Ishikawa (cell line): ENCODE measurements around the gene CELF2.

Experiments used
- CEBPB ChIP-seq: IDR thresholded peaks from 2 replicates; pipeline ENCODE4 v1.6.1; 2012
- CREB1 ChIP-seq: IDR thresholded peaks from 2 replicates; pipeline ENCODE4 v1.6.1; 2012; ENCODE audit warnings: low read depth
- EGR1 ChIP-seq: IDR thresholded peaks from 2 replicates; pipeline ENCODE4 v1.6.1; 2012
- EP300 ChIP-seq: IDR thresholded peaks from 2 replicates; pipeline ENCODE4 v1.6.1; 2012; ENCODE audit warnings: borderline replicate concordance
- FOXM1 ChIP-seq: IDR thresholded peaks from 2 replicates; pipeline ENCODE4 v1.6.1; 2012; ENCODE audit warnings: low read depth, borderline replicate concordance
- MAX ChIP-seq: IDR thresholded peaks from 2 replicates; pipeline ENCODE4 v1.6.1; 2012
- NFIC ChIP-seq: IDR thresholded peaks from 2 replicates; pipeline ENCODE4 v1.6.1; 2012
- RAD21 ChIP-seq: IDR thresholded peaks from 2 replicates; pipeline ENCODE4 v1.6.1; 2012; ENCODE audit warnings: low read depth
- REST ChIP-seq: IDR thresholded peaks from 2 replicates; pipeline ENCODE4 v1.6.1; 2012; ENCODE audit warnings: low read depth, mild to moderate bottlenecking
- TAF1 ChIP-seq: IDR thresholded peaks from 2 replicates; pipeline ENCODE4 v1.6.1; 2012; ENCODE audit warnings: low read depth, mild to moderate bottlenecking
- TCF12 ChIP-seq: IDR thresholded peaks from 2 replicates; pipeline ENCODE4 v1.6.1; 2012; ENCODE audit warnings: low read depth
- TEAD4 ChIP-seq: IDR thresholded peaks from 2 replicates; pipeline ENCODE4 v1.6.1; 2012
- USF1 ChIP-seq: IDR thresholded peaks from 2 replicates; pipeline ENCODE4 v1.6.1; 2012
- YY1 ChIP-seq: IDR thresholded peaks from 2 replicates; pipeline ENCODE4 v1.6.1; 2012; ENCODE audit warnings: low read depth
- ZBTB7A ChIP-seq: IDR thresholded peaks from 2 replicates; pipeline ENCODE4 v1.6.1; 2012; ENCODE audit warnings: low read depth

CELF2 gene

GRCh38 chr10:11193001-11193551, 175.4 kb downstream of the CELF2 start:
- TF ChIP-seq USF1 (no peak), TEAD4 (no peak), ZBTB7A (no peak), CEBPB (no peak), CREB1 (no peak), YY1 (no peak), EP300 (no peak), NFIC (no peak), TCF12 (no peak), RAD21 (no peak), TAF1 (no peak)

GRCh38 chr10:11194859-11195586, 177.4 kb downstream of the CELF2 start:
- TF ChIP-seq EGR1 (no peak), CEBPB (no peak), NFIC (no peak), RAD21 (no peak), TAF1 (no peak), CREB1 (no peak)

- no peak for TF ChIP-seq YY1
- TF ChIP-seq EP300: no peak
- no peak for TF ChIP-seq USF1
Measured at GRCh38 chr10:11195623-11196022, 178.0 kb downstream of the CELF2 start.

- no peak for TF ChIP-seq TEAD4
- no peak for TF ChIP-seq TCF12
- TF ChIP-seq EGR1: no peak
- TF ChIP-seq YY1: no peak
- TF ChIP-seq NFIC: no peak
Measured at GRCh38 chr10:11197266-11197712, 179.6 kb downstream of the CELF2 start.

GRCh38 chr10:11197878-11198277, 180.2 kb downstream of the CELF2 start:
- TF ChIP-seq EP300: no peak
- no peak for TF ChIP-seq CREB1
- no peak for TF ChIP-seq TCF12
- TF ChIP-seq TEAD4: no peak
- TF ChIP-seq EGR1: no peak
- TF ChIP-seq USF1: no peak
- TF ChIP-seq ZBTB7A: no peak
- TF ChIP-seq RAD21: no peak
- no peak for TF ChIP-seq YY1
- no peak for TF ChIP-seq MAX
- no peak for TF ChIP-seq REST
- TF ChIP-seq FOXM1: no peak
- no peak for TF ChIP-seq NFIC
- TF ChIP-seq TAF1: no peak

GRCh38 chr10:11201911-11202310, 184.2 kb downstream of the CELF2 start:
- no peak for TF ChIP-seq EGR1
- TF ChIP-seq TAF1: no peak
- TF ChIP-seq NFIC: no peak
- no peak for TF ChIP-seq TEAD4
- TF ChIP-seq ZBTB7A: no peak
- TF ChIP-seq TCF12: no peak
- no peak for TF ChIP-seq YY1
- no peak for TF ChIP-seq FOXM1
- TF ChIP-seq USF1: no peak
- TF ChIP-seq CEBPB: no peak
- no peak for TF ChIP-seq CREB1
- no peak for TF ChIP-seq MAX
- TF ChIP-seq RAD21: no peak
